ENCODE measurements around the gene CYP4F11.
"Not testable (repeated sequence)": the region's sequence is repeated elsewhere in the genome, so short reads cannot be mapped to it uniquely, and the experiment has no call there.

CYP4F11 gene, protein sequence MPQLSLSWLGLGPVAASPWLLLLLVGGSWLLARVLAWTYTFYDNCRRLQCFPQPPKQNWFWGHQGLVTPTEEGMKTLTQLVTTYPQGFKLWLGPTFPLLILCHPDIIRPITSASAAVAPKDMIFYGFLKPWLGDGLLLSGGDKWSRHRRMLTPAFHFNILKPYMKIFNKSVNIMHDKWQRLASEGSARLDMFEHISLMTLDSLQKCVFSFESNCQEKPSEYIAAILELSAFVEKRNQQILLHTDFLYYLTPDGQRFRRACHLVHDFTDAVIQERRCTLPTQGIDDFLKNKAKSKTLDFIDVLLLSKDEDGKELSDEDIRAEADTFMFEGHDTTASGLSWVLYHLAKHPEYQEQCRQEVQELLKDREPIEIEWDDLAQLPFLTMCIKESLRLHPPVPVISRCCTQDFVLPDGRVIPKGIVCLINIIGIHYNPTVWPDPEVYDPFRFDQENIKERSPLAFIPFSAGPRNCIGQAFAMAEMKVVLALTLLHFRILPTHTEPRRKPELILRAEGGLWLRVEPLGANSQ

DNA sequence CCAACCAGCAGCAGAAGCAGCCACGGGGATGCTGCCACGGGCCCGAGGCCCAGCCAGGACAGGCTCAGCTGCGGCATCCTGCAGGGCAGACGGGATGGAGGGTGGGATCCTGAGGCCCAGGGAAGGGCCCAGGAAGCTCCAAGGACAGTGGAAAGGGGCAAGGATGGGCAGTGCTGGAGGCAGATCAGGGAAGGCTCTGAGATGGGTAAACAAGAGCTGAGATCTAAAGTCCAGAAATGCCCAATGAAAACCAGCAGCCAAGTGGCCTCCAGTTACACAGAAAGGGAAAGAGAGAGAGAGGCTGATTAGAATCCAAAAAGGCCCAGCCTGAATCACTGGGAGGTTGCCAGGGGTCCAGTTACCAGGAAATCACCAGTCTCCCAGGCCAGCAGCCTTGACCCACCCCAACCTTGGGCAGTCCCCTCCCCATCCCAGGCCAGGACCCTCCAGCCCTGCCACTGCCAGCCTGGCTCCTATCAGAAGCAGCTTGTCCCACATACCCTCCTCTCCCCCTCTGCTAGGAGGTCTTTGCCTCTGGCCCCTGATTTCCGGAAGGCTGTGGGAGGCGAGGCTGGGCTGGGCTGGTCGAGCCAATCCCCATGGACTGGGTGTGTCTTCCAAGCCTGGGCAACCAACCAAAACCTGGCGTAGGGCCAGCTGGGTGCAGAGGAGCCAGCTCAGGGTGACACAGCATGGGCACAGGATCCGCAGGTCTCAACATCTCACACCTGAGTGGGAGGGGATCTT lies at the start of gene CYP4F11:
Gene CYP4F11, minus strand, starts transcription at position 198 of the 747 bp plus-strand sequence. Its CDS starts 121 bp downstream, at position 77.
- Mint-ChIP-seq H3K9me3 (peaks cover 9 to 12% of the 10 kb centered on the region in 2 donors), H3K4me1 (peaks cover 7% of the 10 kb centered on the region), H3K27me3 (peaks cover 20% of the 10 kb centered on the region), H3K4me3 (no peak within 1 kb of the TSS), H3K27ac (peak within 1 kb of the TSS in 1 of 2 donors; percentile 8)
- DNase-seq (no peak), ATAC-seq (no peak)

DNA sequence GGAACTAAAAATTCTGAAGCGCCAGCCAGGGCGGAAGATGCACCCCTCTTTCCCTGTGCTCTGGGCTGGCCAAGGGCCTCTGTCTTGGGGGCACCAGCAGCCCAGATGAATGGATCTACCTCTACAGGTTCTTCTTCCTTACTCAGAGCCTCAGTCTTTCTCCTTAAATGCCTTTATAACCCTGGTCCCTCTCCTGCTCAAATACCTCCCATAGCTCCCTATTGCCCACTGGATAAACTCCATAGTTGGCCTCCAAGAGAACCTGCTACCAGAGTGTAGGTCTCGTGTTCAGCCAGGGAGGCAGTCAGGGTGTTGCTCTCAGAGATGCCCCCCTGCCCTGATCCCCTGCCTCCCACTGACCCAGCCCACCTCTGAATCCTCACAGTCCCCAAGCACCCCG lies 45.0 kb upstream of the CYP4F11 start:
- no peak overlapping the region for H3K4me3 Mint-ChIP-seq

DNA sequence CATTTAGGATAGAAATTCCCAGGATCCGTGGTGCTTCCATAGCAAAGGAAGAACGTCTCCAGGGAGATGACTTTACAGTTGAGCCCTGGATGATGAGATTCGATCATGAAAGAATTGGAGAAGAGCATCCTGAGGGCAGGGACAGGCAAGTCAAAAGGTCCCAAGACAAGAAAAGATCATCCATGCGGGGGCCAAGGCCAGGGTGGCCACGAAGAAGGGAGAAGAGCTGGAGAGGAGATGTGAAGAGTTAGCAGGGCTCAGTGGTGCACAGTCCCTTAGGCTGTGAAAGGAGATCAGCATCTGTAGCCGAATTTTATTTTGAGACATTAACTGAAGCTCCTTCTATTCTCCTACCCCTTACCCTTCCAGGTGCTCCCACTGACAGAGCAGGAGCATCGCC lies 43.4 kb upstream of the CYP4F11 start:
- no peak overlapping the region for H3K4me3 Mint-ChIP-seq
- H3K27me3 Mint-ChIP-seq, result peaks cover 35% of the 10 kb centered on the region
- no peaks in the 10 kb centered on the region for H3K4me1 Mint-ChIP-seq
- no peak overlapping the region for H3K27ac Mint-ChIP-seq
- H3K9me3 Mint-ChIP-seq, result peaks cover 7 to 8% of the 10 kb centered on the region in 2 donors
- ATAC-seq (no peak), DNase-seq (no peak)

More for the DNA sequence above, 45.0 kb upstream of the CYP4F11 start:
- Mint-ChIP-seq H3K27ac (peak overlapping the region in 1 of 2 donors; percentile 12), H3K9me3 (peaks cover 8 to 12% of the 10 kb centered on the region in 2 donors), H3K27me3 (peaks cover 46% of the 10 kb centered on the region), H3K4me1 (no peaks in the 10 kb centered on the region)
- ATAC-seq, result no peak
- DNase-seq, result no peak

DNA sequence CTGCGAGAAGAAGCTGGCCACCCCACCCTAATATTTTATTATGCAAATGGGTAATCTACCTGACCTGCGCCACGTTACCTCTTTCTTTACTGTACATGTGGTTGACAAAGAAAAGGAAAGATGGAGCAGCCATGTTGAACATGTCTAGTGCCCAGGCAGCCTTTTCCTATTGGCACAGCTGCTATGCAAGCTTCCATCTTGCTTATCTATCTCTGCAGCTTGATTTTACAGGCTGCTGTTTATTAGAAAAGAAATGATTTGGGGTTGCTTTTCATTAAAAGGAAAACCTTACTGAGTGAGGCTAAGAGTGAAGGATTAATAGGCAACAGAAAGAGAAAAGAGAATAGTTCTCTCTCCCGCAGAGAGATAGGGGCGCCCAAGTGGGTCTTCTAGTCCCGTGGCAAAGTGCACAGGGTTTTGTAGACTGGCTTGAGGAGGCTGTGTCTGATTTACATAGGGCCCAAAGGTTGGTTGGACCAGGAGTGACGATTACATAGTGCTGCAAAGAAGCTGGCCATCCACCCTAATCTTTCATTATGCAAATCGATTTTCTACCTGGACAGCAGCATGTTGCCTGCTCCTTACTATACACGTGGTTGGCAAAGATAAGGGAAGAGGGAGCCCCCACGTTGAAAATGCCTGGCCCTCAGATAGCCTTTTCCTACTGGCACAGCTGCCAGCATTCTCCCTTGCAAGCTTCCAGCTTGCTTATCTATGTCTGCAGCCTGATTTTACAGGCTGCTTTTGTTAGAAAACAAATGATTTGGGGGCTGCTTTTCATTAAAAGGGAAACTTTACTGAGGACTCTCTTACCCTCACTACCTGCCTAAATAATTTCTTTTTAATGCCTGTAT lies 42.7 kb upstream of the CYP4F11 start:
- no peak overlapping the region for H3K27ac Mint-ChIP-seq
- no peak overlapping the region for H3K4me3 Mint-ChIP-seq
- ATAC-seq, result no peak
- peaks cover 7 to 8% of the 10 kb centered on the region in 2 donors for H3K9me3 Mint-ChIP-seq
- no peaks in the 10 kb centered on the region for H3K4me1 Mint-ChIP-seq
- DNase-seq, result no peak
- H3K27me3 Mint-ChIP-seq, result peaks cover 40% of the 10 kb centered on the region

DNA sequence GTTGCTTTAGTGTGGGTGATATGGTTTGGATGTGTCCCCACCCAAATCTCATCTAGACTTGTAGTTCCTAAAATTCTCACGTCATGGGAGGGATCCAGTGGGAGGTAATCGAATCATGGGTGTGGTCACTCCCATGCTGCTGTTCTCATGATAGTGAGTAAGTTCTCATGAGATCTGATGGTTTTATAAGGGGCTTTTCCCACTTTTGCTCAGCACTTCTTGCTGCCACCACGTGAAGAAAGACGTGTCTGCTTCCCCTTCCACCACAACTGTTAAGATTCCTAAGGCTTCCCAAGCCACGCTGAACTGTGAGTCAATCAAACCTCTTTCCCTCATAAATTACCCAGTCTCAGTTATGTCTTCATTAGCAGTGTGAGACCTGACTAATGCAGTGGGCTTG lies 40.5 kb upstream of the CYP4F11 start:
- peaks cover 38% of the 10 kb centered on the region for H3K27me3 Mint-ChIP-seq
- ATAC-seq (no peak), DNase-seq (no peak)
- H3K4me3 Mint-ChIP-seq, result no peak overlapping the region
- H3K4me1 Mint-ChIP-seq, result no peaks in the 10 kb centered on the region
- H3K9me3 Mint-ChIP-seq, result no peaks in the 10 kb centered on the region
- H3K27ac Mint-ChIP-seq, result no peak overlapping the region

DNA sequence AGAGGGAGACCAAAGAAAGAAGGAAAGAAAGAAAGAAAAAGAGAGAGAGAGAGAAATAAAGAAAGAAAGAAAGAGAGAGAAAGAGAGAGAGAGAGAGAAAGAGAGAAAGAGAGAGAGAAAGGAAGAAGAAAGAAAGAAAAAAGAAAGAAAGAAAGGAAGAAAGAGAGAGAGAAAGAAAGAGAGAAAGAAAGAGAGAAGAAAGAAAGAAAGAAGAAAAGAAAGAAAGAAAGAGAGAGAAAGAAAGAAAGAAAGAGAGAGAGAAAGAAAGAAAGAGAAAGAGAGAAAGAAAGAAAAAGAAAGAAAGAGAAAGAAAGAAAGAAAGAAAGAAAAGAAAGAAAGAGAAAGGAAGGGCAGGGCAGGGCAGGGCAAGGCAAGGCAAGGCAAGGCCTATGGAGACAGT lies 37.7 kb upstream of the CYP4F11 start:
- not testable (repeated sequence) for H3K4me1 Mint-ChIP-seq, ATAC-seq, H3K4me3 Mint-ChIP-seq, H3K9me3 Mint-ChIP-seq, DNase-seq
- Mint-ChIP-seq H3K27me3 (peaks cover 11% of the 10 kb centered on the region), H3K27ac (peak overlapping the region in 1 of 2 donors; percentile 69)

DNA sequence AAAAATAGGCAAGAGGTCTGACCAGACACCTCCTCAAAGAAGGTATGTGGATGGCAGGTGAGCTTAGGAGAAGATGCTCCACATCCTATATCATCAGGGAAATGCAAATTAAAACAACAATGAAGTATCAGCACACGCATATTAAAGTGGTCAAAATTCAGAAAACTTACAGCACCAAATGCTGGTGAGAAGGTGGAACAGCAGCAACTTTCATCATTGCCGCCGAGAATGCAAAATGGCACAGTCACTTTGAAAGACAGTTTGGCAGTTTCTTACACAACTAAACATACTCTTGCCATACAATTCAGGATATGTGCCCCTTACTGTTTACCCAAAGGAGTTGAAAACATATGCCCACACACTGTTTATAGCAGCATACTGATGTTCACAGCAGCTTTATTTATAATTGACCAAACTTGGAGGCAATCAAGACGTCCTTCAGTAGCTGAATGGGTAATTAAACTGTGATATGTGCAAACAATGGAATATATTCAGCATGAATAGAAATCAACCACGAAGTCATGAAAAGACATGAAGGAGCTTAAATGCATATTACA lies 37.0 kb upstream of the CYP4F11 start:
- no peak overlapping the region for H3K4me3 Mint-ChIP-seq
- no peak overlapping the region for H3K27ac Mint-ChIP-seq
- DNase-seq (no peak), ATAC-seq (no peak)
- no peaks in the 10 kb centered on the region for H3K4me1 Mint-ChIP-seq
- peaks cover 11% of the 10 kb centered on the region for H3K27me3 Mint-ChIP-seq
- H3K9me3 Mint-ChIP-seq, result no peaks in the 10 kb centered on the region

DNA sequence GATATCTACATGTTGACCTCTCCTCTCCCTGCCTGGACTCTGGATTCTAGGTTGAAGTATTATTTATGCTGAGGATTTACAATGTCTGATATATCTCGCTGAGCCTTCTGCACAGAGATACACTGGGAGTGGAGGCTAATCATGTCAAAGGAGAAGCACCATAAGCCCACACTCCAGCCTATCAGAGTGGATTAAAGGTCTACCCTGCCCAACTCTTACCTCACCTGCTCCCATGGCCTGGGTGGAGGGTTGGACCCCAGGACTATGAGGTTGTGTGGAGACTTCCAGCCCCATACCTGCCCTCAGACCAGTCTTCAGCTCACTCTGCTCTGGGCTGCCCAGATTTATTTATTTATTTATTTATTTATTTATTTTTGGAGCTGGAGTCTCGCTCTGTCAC lies 29.9 kb upstream of the CYP4F11 start:
- Mint-ChIP-seq H3K9me3 (no peaks in the 10 kb centered on the region), H3K4me1 (no peaks in the 10 kb centered on the region), H3K27me3 (peaks cover 31% of the 10 kb centered on the region), H3K27ac (no peak overlapping the region), H3K4me3 (no peak overlapping the region)
- ATAC-seq (no peak), DNase-seq (no peak)

DNA sequence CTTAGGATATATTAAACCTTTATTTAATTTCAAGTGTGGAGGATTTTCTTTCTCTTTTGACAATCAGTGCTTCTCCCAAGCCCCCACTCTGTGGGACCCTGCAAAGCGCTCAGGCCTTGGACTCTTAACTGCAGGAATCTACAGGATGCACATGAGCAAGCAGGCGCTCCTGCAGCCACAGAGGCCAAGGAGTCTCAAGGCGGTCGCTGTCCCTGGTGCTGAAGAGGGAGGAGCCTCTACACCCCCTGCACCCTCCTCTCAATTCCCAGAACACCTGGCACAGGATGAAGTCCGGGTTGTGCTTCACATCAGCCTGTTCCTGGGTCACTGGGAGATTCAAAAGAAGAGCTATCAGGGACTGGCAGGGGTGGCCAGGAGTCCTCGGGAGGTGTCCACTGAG lies 28.0 kb upstream of the CYP4F11 start:
- Mint-ChIP-seq H3K9me3 (no peaks in the 10 kb centered on the region), H3K4me3 (no peak overlapping the region), H3K27ac (no peak overlapping the region), H3K4me1 (no peaks in the 10 kb centered on the region), H3K27me3 (peaks cover 44% of the 10 kb centered on the region)
- DNase-seq, result no peak
- ATAC-seq, result no peak

DNA sequence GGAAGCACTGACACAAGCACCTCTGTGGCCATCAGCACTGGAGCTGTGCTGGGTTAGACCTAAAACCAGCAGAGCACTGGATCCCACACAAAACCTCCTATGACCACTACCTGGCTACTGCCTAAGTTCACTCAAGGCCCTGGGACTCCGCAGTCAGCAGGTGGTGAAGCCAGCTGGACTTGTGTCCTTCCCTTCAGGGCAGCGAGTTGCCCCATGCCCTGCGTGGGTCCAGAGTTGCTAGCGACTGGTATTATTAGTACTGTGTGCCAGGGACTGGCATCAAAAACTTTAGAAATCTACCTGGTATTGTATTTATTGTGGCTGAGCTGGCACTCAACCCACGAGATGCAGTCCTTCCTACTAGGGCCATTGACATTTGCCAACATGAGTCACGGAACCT lies 20.5 kb upstream of the CYP4F11 start:
- Mint-ChIP-seq H3K27ac (no peak overlapping the region), H3K4me1 (no peaks in the 10 kb centered on the region), H3K9me3 (peaks cover 2 to 3% of the 10 kb centered on the region in 2 donors), H3K4me3 (no peak overlapping the region), H3K27me3 (peaks cover 47% of the 10 kb centered on the region)
- ATAC-seq, result no peak
- no peak for DNase-seq

DNA sequence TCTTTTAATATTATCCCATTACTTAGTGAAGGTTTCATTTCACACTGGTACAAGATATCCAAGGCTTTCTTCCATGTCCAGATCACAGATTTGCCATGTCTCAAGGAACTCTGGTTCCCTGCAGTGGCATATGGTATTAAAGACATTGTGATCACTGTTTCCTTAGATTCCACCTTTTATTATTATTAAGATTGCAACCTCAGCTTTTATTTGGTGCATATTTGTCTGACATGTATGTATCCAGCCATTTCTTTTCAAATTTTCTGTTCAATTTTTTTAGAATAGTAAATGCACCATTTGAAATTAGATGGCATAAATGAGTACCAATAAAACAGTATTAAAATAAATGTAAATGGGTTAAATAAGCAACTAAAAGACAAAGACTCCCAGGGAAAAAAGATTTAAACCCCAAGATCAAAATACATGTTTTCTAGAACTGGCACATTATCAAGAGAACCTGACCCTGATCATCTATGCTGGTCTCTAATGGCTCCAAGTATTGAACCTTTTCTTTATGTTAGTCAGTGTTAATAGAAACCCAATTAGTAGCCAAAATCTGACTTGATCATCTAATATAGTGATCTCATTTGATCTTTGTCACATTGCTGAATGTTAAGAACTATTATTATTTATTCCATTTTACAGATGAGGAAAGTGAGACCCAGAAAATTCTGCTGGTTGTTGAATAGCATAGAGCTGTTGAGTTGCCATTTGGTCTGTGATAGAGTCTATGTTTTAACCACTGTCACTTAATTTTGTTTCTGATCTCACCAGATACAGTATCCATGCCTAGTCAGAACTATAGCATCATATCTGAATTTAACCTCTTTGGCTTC lies 14.1 kb upstream of the CYP4F11 start, which contains the start of gene OR10H4:
Gene OR10H4, plus strand, starts transcription at position 786 of the 836 bp plus-strand sequence. Its CDS starts 0 bp downstream, at position 786.
- Mint-ChIP-seq H3K27ac (no peak within 1 kb of the TSS), H3K4me3 (no peak within 1 kb of the TSS), H3K27me3 (peaks cover 30% of the 10 kb centered on the region), H3K4me1 (no peaks in the 10 kb centered on the region), H3K9me3 (peaks cover 20 to 21% of the 10 kb centered on the region in 2 donors)
- ATAC-seq (no peak), DNase-seq (no peak)

DNA sequence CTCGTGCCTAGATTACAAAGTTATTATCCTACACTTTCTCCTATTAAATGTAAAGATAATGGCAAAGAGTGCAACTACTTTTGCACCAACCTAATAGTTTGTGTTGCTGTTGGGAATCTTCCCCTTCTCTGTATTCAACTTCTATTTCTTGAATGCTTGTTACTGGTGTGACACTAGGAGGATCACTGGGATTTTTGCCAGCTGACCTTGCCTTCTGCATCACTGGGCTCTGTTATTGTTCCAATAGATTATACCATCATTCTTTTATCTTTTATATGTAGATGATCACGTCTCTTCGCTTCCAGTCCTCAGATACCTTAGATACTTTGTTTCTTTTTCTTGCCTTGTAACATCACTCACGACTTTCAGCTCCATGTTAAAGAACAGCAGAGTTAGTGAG lies 11.0 kb upstream of the CYP4F11 start:
- ATAC-seq (no peak), DNase-seq (no peak)
- no peak overlapping the region for H3K27ac Mint-ChIP-seq
- no peak overlapping the region for H3K4me3 Mint-ChIP-seq
- H3K27me3 Mint-ChIP-seq, result peaks cover 41% of the 10 kb centered on the region
- no peaks in the 10 kb centered on the region for H3K4me1 Mint-ChIP-seq
- peaks cover 20 to 21% of the 10 kb centered on the region in 2 donors for H3K9me3 Mint-ChIP-seq

DNA sequence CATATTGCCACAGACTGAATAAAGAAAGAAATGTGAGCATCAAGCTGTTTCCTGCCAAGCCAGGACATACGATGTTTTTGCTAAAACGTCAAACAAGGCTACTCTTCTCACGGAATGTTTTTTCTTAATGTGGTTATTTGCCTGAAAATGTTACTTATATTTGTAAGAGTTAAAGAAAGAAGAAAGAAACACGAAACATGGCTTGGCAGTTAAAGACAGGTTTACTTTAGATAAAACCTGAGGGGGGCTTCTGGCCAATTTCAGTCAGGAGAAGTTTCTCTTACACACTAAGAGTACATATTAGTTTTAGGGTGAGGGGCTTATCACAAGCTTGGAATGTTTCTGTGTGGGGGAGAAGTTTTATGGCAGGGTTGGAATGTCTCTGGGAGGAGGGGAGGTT lies 10.1 kb upstream of the CYP4F11 start:
- no peak for ATAC-seq
- peaks cover 38% of the 10 kb centered on the region for H3K27me3 Mint-ChIP-seq
- DNase-seq, result no peak
- peak overlapping the region in 1 of 2 donors; percentile 15 for H3K27ac Mint-ChIP-seq
- peaks cover 12 to 14% of the 10 kb centered on the region in 2 donors for H3K9me3 Mint-ChIP-seq
- no peaks in the 10 kb centered on the region for H3K4me1 Mint-ChIP-seq
- no peak overlapping the region for H3K4me3 Mint-ChIP-seq

DNA sequence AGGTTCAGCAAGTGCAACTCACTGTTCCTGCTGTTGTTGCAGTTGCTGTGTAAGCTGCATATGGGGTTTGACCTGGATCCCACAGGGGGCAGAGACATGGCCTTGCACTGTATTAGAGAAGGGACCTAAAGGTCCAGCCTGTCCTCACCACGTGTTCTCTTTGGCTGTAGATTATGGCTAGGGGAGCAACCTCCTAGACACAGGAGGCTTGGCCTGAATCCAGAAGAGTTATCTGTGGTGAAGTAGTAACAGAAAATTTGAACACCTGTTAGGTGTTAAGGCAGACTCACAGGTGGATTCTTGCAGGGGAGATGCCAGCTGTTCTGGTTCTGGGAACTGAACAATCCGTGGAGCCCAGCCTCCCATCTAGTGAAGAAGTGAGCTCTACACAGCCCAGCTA lies 3.4 kb upstream of the CYP4F11 start:
- no peak for ATAC-seq
- DNase-seq, result no peak
- Mint-ChIP-seq H3K27ac (no peak overlapping the region), H3K27me3 (peaks cover 15% of the 10 kb centered on the region), H3K4me3 (no peak overlapping the region), H3K9me3 (peaks cover 0 to 3% of the 10 kb centered on the region in 2 donors), H3K4me1 (peaks cover 7% of the 10 kb centered on the region)
